ENCODE measurements around the gene MBP.
A peak's percentile ranks its signal among the peaks of the same experiment; 100 is the strongest.

Gene MBP

DNA sequence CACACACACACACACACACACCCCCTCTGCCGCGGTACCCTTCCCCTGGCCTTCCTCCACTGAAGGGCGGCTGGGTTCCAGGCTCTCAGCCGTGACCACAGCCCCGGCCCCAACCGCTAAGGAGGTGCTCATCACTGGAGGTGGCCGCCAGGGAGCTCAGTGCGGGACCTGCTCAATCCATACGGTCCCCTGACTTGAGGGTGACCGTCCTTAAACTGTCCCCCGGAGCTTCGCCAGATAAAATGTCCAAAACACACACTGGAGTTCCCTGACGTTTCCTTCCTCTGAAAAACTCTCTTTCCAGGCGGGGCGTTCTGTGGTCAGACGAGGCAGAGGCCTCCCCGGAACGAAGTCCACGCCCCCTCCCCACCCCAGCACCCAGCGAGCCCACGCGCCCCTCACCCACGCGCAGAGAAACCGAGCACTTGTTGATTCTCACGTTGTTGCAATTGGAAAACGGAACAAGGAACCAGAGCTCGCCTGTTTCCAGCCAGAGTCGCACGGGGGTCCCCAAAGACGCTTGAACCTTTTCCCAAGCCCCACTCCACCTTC, 1.4 kb downstream of the MBP start:
- peak overlapping the region; percentile 63 for H3K4me3 ChIP-seq (ENCODE audit: low read length)
- no peaks in the 10 kb centered on the region for H3K9me3 ChIP-seq (replicated peaks; ENCODE audit: low read length)
- peak overlapping the region; percentile 71 for H3K9ac ChIP-seq (ENCODE audit: low read depth, low read length)
- peaks cover 28% of the 10 kb centered on the region for H3K27me3 ChIP-seq (ENCODE audit: control insufficient read depth, insufficient read depth, low read length)
- no peaks in the 10 kb centered on the region for H3K36me3 ChIP-seq (ENCODE audit: insufficient read depth, low read length)
- peaks cover 50% of the 10 kb centered on the region for H3K4me1 ChIP-seq (ENCODE audit: control insufficient read depth, insufficient read depth, low read length)
- H3K4me2 ChIP-seq (ENCODE audit: low read length), result peak overlapping the region; percentile 80

GRCh38 chr18:77130229-77131099, 2.1 kb downstream of the MBP start:
- Histone ChIP-seq H3K9me3 (replicated peaks; ENCODE audit: low read length) (no peaks in the 10 kb centered on the region), H3K4me2 (ENCODE audit: low read length) (peak overlapping the region; percentile 80), H3K4me1 (ENCODE audit: control insufficient read depth, insufficient read depth, low read length) (peaks cover 50% of the 10 kb centered on the region), H3K27me3 (ENCODE audit: control insufficient read depth, insufficient read depth, low read length) (peaks cover 28% of the 10 kb centered on the region), H3K36me3 (ENCODE audit: insufficient read depth, low read length) (no peaks in the 10 kb centered on the region), H3K4me3 (ENCODE audit: low read length) (peak overlapping the region; percentile 63), H3K9ac (ENCODE audit: low read depth, low read length) (peak overlapping the region; percentile 71)

- Histone ChIP-seq H3K27me3 (ENCODE audit: control insufficient read depth, insufficient read depth, low read length) (peaks cover 28% of the 10 kb centered on the region), H3K4me1 (ENCODE audit: control insufficient read depth, insufficient read depth, low read length) (peaks cover 54% of the 10 kb centered on the region), H3K9me3 (replicated peaks; ENCODE audit: low read length) (no peaks in the 10 kb centered on the region), H3K4me2 (ENCODE audit: low read length) (peak overlapping the region; percentile 50), H3K4me3 (ENCODE audit: low read length) (no peak overlapping the region), H3K36me3 (ENCODE audit: insufficient read depth, low read length) (no peaks in the 10 kb centered on the region), H3K9ac (ENCODE audit: low read depth, low read length) (peak overlapping the region; percentile 39)
Measured at GRCh38 chr18:77129150-77129551, 3.4 kb downstream of the MBP start.

- peak overlapping the region; percentile 45 for H3K4me2 ChIP-seq (ENCODE audit: low read length)
- no peaks in the 10 kb centered on the region for H3K36me3 ChIP-seq (ENCODE audit: insufficient read depth, low read length)
- H3K4me1 ChIP-seq (ENCODE audit: control insufficient read depth, insufficient read depth, low read length), result peaks cover 44% of the 10 kb centered on the region
- H3K9ac ChIP-seq (ENCODE audit: low read depth, low read length), result peak overlapping the region; percentile 23
- H3K9me3 ChIP-seq (replicated peaks; ENCODE audit: low read length), result no peaks in the 10 kb centered on the region
- peaks cover 25% of the 10 kb centered on the region for H3K27me3 ChIP-seq (ENCODE audit: control insufficient read depth, insufficient read depth, low read length)
- H3K4me3 ChIP-seq (ENCODE audit: low read length), result no peak overlapping the region
Measured at GRCh38 chr18:77127769-77128671, 4.6 kb downstream of the MBP start.

- H3K9ac ChIP-seq (ENCODE audit: low read depth, low read length), result no peak overlapping the region
- no peak overlapping the region for H3K4me3 ChIP-seq (ENCODE audit: low read length)
- no peaks in the 10 kb centered on the region for H3K36me3 ChIP-seq (ENCODE audit: insufficient read depth, low read length)
- H3K9me3 ChIP-seq (replicated peaks; ENCODE audit: low read length), result no peaks in the 10 kb centered on the region
- peaks cover 23% of the 10 kb centered on the region for H3K4me1 ChIP-seq (ENCODE audit: control insufficient read depth, insufficient read depth, low read length)
- H3K4me2 ChIP-seq (ENCODE audit: low read length), result no peak overlapping the region
- no peaks in the 10 kb centered on the region for H3K27me3 ChIP-seq (ENCODE audit: control insufficient read depth, insufficient read depth, low read length)
Measured at GRCh38 chr18:77124452-77124922, 8.1 kb downstream of the MBP start.

DNA sequence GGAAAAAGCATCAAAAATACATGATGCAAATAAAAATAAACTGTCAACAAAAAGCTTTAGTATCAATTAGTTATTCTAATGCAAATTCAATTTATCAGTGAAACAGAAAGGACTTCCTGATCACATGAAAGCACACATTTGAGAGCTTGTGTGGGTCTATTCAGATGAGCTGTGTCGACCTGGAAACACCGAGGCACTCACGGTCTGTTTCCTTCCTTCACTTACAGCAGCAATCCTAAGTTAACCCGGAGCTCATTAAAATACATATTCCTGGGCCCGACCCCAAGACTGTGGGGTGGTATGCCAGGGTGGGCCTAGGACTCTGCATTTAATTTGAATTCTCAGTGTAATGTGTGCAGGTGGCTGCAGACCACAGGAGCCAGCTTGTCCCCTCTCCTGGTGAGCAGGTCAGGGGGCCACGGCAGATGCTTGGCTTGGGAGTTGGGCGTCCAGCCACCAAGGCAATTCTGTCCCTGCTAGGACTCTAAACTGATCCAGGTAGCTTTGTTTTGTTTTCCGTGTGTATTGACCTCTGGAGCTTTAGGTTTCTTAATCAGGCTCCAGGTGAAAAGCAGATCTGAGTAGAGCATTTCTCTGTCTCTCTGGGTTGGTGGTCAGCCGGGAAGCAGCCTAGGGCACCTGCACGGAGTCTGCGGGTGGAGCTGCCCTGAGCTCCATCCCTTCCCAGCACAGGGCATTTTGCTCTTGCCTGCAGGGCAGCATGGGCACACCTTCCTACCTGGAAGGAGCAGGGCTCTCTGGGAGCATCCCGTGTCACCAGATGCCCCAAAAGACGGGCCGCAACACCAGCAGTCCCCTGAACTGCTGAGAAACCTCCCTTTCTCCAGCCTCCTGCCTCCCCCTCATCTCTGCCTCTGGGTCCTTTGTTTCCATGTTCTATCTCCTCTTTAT, 9.0 kb downstream of the MBP start:
- Histone ChIP-seq H3K4me3 (ENCODE audit: low read length) (no peak overlapping the region), H3K9ac (ENCODE audit: low read depth, low read length) (no peak overlapping the region), H3K4me1 (ENCODE audit: control insufficient read depth, insufficient read depth, low read length) (peaks cover 15% of the 10 kb centered on the region), H3K4me2 (ENCODE audit: low read length) (no peak overlapping the region), H3K27me3 (ENCODE audit: control insufficient read depth, insufficient read depth, low read length) (no peaks in the 10 kb centered on the region), H3K36me3 (ENCODE audit: insufficient read depth, low read length) (no peaks in the 10 kb centered on the region), H3K9me3 (replicated peaks; ENCODE audit: low read length) (no peaks in the 10 kb centered on the region)

GRCh38 chr18:77121523-77121922, 11.1 kb downstream of the MBP start:
- H3K4me3 ChIP-seq (ENCODE audit: low read length), result no peak overlapping the region
- no peak overlapping the region for H3K4me2 ChIP-seq (ENCODE audit: low read length)
- no peak overlapping the region for H3K9ac ChIP-seq (ENCODE audit: low read depth, low read length)
- peaks cover 3% of the 10 kb centered on the region for H3K4me1 ChIP-seq (ENCODE audit: control insufficient read depth, insufficient read depth, low read length)
- H3K9me3 ChIP-seq (replicated peaks; ENCODE audit: low read length), result no peaks in the 10 kb centered on the region
- no peaks in the 10 kb centered on the region for H3K27me3 ChIP-seq (ENCODE audit: control insufficient read depth, insufficient read depth, low read length)
- H3K36me3 ChIP-seq (ENCODE audit: insufficient read depth, low read length), result no peaks in the 10 kb centered on the region

DNA sequence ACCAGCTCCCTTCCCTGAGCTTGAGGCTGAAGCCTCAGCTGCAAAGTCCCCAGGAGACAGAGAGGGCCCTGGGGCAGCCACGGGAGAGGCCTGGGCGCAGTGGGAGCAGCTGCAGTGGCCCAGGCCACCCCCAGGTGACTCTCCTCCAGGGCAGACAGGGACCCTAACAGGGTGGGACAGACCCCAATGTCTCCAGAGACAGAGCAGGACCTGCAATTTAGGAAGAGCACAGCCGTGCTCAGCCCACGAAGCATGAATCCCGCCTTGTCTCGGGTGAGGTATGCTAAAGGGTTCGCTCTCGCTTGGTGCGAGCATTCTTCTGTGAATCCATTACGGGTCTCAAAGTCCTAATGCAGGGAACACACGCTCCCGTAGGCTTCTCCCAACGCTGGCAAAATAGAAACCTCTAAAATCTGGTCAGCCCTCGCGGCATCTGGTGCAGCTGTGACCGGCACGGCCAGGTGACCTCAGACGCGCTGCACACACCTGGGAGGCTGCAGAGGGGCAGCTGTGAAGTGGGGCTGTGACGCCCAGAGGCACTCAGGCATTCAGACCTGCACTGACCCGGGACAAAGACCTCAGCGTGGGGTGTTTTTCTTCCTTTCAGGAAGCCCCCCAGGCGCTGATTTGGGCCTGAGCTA, 12.6 kb downstream of the MBP start:
- H3K36me3 ChIP-seq (ENCODE audit: insufficient read depth, low read length), result no peaks in the 10 kb centered on the region
- no peak overlapping the region for H3K4me3 ChIP-seq (ENCODE audit: low read length)
- H3K4me2 ChIP-seq (ENCODE audit: low read length), result no peak overlapping the region
- H3K27me3 ChIP-seq (ENCODE audit: control insufficient read depth, insufficient read depth, low read length), result no peaks in the 10 kb centered on the region
- H3K9me3 ChIP-seq (replicated peaks; ENCODE audit: low read length), result no peaks in the 10 kb centered on the region
- H3K9ac ChIP-seq (ENCODE audit: low read depth, low read length), result no peak overlapping the region
- H3K4me1 ChIP-seq (ENCODE audit: control insufficient read depth, insufficient read depth, low read length), result peaks cover 6% of the 10 kb centered on the region

DNA sequence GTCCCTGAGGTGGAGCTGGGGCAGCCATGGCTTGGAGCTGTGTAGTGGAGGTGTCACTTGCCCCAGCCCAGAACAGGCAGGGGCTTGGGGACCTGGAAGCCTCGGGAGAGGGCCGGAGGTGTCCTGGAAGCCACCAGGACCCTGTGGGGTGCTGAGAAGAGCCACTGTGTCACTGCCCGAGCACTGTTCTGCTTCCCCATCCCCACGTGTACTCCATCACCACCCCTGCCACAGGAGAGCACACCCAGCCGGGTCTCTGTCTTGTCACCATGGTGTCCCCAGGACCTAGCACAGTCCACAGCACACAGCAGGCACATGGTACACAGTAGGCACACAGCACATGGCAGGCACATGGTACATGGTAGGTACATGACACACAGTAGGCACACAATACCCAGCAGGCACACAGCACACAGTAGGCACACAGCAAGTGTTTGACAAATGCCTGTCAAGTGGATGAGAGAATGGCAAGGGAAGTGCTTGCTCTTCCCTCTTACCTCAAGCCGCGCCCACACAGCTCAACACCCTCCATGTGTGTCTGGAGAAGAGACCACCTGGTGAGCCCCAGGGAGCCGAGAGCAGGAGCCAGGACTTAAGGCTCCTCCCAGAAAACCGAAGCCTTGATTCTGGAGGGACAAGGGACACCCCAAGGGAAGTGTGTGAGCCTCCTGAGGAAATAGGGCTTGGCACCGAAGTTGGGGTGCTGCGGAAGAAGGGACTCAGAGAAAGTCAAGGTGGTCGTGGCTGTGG, 13.3 kb downstream of the MBP start:
- Histone ChIP-seq H3K36me3 (ENCODE audit: insufficient read depth, low read length) (no peaks in the 10 kb centered on the region), H3K27me3 (ENCODE audit: control insufficient read depth, insufficient read depth, low read length) (no peaks in the 10 kb centered on the region), H3K4me2 (ENCODE audit: low read length) (no peak overlapping the region), H3K9ac (ENCODE audit: low read depth, low read length) (no peak overlapping the region), H3K4me3 (ENCODE audit: low read length) (no peak overlapping the region), H3K9me3 (replicated peaks; ENCODE audit: low read length) (no peaks in the 10 kb centered on the region), H3K4me1 (ENCODE audit: control insufficient read depth, insufficient read depth, low read length) (peaks cover 10% of the 10 kb centered on the region)

Measured in skeletal muscle satellite cell (primary cell).